Measurements from ENCODE around the gene MRPS34. TPM values are rescaled to one million over a fixed set of nuclear protein-coding genes. Genes with fewer than 3 reads are reported as not detected.

Gene MRPS34
- total RNA-seq, 1 donor from 2014 or later, result 70.9 TPM

DNA sequence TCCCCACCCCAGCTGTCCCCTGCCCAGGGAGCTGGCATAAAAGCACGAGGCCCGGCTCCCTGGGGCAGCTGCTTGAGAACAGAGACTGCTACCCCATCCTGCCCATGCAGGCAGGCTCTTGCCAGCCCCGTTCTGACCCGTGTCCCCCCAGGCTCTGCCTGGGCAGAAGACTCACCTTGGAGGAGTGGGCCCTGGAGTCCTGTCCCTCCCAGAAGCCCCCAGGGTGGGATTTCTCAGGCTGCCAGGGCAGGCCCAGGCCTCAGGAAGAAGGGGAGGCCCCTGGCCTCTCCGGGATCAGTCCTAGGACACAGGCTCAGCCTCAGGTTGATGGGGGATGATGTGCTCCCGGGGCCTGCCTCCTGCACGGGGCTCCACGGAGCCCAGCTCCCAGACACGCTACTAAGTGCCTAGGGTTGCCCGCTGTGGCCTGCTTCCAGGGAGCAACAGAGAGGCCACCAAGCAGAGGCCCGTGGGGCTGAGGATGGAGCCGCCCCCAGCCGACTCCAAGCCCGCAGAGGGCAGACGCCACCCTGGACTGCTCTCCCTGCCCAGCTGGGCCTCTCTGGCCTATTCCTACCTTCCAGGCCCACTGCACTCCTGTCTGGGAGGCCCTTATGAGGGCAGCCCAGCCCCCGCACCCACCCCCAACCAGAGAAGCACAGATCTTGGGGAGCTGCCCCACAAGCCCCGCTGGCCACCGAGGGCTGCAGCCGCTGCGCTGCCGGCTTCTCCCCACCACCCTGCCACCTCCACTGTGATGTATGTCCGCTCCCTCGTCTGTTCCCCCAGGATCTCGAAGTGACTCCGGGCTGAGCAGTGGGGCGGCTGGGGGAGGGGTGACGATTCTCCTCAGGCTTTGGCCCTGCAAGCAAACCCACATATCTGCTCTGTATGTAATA lies 3.3 kb downstream of the MRPS34 start:
- no peak for DNase-seq (ENCODE audit: extremely low spot score, unreplicated experiment)
- Mint-ChIP-seq H3K4me3 (ENCODE audit: unreplicated experiment) (peak overlapping the region; percentile 52), H3K27me3 (ENCODE audit: unreplicated experiment) (no peaks in the 10 kb centered on the region), H3K9me3 (ENCODE audit: unreplicated experiment) (no peaks in the 10 kb centered on the region), H3K36me3 (ENCODE audit: unreplicated experiment) (peaks cover 5% of the 10 kb centered on the region), H3K4me1 (ENCODE audit: unreplicated experiment) (peaks cover 16% of the 10 kb centered on the region), H3K27ac (ENCODE audit: unreplicated experiment) (no peak overlapping the region)
- TF ChIP-seq CTCF (IDR thresholded peaks at IDR 0.05), result no peak

DNA sequence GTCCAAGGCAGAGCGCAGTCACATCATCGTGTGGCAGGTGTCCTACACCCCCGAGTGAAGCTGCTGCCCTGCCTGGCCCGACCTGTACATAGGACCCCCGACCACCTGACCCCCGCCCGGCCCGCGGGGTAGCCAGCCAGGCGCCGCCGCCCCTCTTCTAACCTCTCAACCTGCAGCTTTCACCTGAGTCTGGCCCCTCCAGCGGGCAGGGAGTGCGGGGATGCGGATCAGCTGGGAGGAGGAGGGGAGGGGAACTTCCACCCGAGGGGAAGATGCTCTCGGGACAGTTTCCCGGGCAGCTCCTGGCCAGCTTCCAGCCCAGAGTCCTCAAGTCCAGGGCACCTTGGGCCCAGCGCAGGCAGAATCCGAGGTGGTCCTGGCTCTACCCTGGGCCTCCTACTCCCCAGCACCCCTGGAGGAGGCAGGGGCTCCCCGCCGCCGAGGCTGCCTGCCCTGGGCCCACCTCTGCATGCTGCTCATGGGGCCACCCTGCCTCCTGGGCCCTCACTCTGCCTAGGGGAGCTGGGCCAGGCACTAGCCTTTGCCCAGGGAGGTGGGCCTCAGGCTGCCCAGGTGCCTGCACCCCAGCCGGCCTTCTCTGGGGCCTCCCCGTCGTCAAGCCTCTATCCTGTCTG lies 4.0 kb downstream of the MRPS34 start:
- Mint-ChIP-seq H3K9me3 (ENCODE audit: unreplicated experiment) (no peaks in the 10 kb centered on the region), H3K4me1 (ENCODE audit: unreplicated experiment) (peaks cover 13% of the 10 kb centered on the region), H3K27ac (ENCODE audit: unreplicated experiment) (no peak overlapping the region), H3K27me3 (ENCODE audit: unreplicated experiment) (no peaks in the 10 kb centered on the region), H3K4me3 (ENCODE audit: unreplicated experiment) (no peak overlapping the region), H3K36me3 (ENCODE audit: unreplicated experiment) (peaks cover 5% of the 10 kb centered on the region)
- TF ChIP-seq CTCF (IDR thresholded peaks at IDR 0.05), result no peak
- DNase-seq (ENCODE audit: extremely low spot score, unreplicated experiment), result no peak

GRCh38 chr16:1768061-1768766 lies 4.7 kb downstream of the MRPS34 start:
- Mint-ChIP-seq H3K4me1 (ENCODE audit: unreplicated experiment) (peaks cover 12% of the 10 kb centered on the region), H3K27me3 (ENCODE audit: unreplicated experiment) (no peaks in the 10 kb centered on the region), H3K9me3 (ENCODE audit: unreplicated experiment) (no peaks in the 10 kb centered on the region), H3K36me3 (ENCODE audit: unreplicated experiment) (peaks cover 5% of the 10 kb centered on the region), H3K4me3 (ENCODE audit: unreplicated experiment) (no peak overlapping the region), H3K27ac (ENCODE audit: unreplicated experiment) (no peak overlapping the region)
- no peak for TF ChIP-seq CTCF (IDR thresholded peaks at IDR 0.05)
- no peak for DNase-seq (ENCODE audit: extremely low spot score, unreplicated experiment)

DNA sequence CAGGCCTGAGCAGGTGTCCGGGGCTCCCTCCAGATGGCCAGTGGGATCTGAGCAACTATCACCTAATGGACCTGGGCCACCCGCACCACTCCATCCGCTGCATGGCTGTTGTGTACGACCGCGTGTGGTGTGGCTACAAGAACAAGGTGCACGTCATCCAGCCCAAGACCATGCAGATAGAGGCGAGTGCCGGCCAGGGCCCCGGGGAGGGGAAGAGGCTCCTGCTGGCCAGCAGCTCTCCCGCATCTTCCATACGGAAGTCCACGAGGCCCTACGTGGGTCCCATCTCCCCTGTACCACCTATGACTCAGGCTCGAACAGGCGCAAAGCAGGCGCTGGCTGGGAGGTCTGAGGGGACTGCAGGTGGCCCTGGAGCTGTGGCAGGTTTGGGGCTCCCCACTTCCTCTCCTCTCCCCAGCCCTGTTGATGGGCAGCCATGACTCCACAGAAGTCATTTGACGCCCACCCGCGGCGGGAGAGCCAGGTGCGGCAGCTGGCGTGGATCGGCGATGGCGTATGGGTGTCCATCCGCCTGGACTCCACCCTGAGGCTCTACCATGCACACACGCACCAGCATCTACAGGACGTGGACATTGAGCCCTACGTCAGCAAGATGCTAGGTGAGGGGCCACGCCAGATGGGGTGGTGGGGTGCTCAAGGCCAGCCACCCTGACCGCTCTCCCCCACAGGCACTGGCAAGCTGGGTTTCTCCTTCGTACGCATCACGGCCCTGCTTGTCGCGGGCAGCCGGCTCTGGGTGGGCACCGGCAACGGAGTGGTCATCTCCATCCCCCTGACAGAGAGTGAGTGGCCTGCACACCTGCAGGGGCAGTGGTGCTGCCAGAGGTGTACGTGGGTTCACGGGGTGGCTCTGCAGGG lies 5.6 kb downstream of the MRPS34 start:
- Mint-ChIP-seq H3K27me3 (ENCODE audit: unreplicated experiment) (no peaks in the 10 kb centered on the region), H3K9me3 (ENCODE audit: unreplicated experiment) (no peaks in the 10 kb centered on the region), H3K36me3 (ENCODE audit: unreplicated experiment) (peaks cover 5% of the 10 kb centered on the region), H3K4me1 (ENCODE audit: unreplicated experiment) (peaks cover 11% of the 10 kb centered on the region), H3K4me3 (ENCODE audit: unreplicated experiment) (no peak overlapping the region), H3K27ac (ENCODE audit: unreplicated experiment) (no peak overlapping the region)
- DNase-seq (ENCODE audit: extremely low spot score, unreplicated experiment), result no peak
- TF ChIP-seq CTCF (IDR thresholded peaks at IDR 0.05), result no peak
